Activated naive CD8-positive, alpha-beta T cell treated with anti-CD3 and anti-CD28 coated beads for 36 hours (primary cell): ENCODE measurements around the gene TRMO. TPM values are rescaled to one million over a fixed set of nuclear protein-coding genes. Genes with fewer than 3 reads are reported as not detected.
A peak's percentile ranks its signal among the peaks of the same experiment; 100 is the strongest.

ENCODE experiments used
- DNase-seq: peaks from one replicate; pipeline ENCODE4 v3.0.0; 2021
- H3K27ac Mint-ChIP-seq: one replicate; pipeline ENCODE4 v1.8.0; 2022; ENCODE audit warnings: mild to moderate bottlenecking, moderate library complexity, mixed read lengths
- H3K27me3 Mint-ChIP-seq: one replicate; pipeline ENCODE4 v1.8.0; 2022; ENCODE audit warnings: mild to moderate bottlenecking, mixed read lengths
- H3K36me3 Mint-ChIP-seq: one replicate; pipeline ENCODE4 v1.8.0; 2021; ENCODE audit warnings: mild to moderate bottlenecking, mixed read lengths
- H3K4me1 Mint-ChIP-seq: one replicate; pipeline ENCODE4 v1.8.0; 2021; ENCODE audit warnings: mixed read lengths
- H3K4me3 Mint-ChIP-seq: one replicate; pipeline ENCODE4 v1.8.0; 2022; ENCODE audit warnings: mild to moderate bottlenecking, moderate library complexity, mixed read lengths
- H3K9me3 Mint-ChIP-seq: one replicate; pipeline ENCODE4 v1.8.0; 2022; ENCODE audit warnings: mixed read lengths
- total RNA-seq, 2 experiments: library from RNA; stranded (reverse); gene quantifications; one replicate each; pipeline ENCODE4 v1.2.3, GENCODE V29; 2021

The TRMO gene
- total RNA-seq, 2 experiments from 2014 or later: 17.7 to 18.1 TPM

DNA sequence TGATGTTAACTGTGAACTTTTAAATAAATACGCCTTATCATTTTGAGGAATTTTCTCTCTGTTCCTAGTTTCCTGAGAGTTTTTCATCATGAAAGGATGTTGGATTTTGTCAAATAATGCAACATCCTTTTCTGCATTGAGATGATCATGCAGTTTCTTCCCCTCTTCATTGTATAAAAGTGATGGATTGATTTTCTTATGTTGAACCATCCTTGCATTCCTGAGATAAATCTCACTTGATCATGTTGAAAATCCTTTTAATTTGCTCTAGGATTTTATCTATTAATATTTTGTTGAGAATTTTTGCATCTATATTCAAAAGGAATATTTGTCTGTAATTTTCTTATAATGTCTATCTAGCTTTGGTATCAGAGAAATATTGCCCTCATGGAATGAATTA lies 56.0 kb downstream of the TRMO start:
- Mint-ChIP-seq H3K27me3 (peaks cover 51% of the 10 kb centered on the region), H3K9me3 (peaks cover 26% of the 10 kb centered on the region), H3K36me3 (peaks cover 9% of the 10 kb centered on the region), H3K4me1 (no peaks in the 10 kb centered on the region), H3K4me3 (no peak overlapping the region), H3K27ac (no peak overlapping the region)
- DNase-seq: no peak

- H3K9me3 Mint-ChIP-seq: peaks cover 26% of the 10 kb centered on the region
- H3K27me3 Mint-ChIP-seq: peaks cover 64% of the 10 kb centered on the region
- no peak overlapping the region for H3K4me3 Mint-ChIP-seq
- H3K27ac Mint-ChIP-seq: no peak overlapping the region
- DNase-seq: no peak
- H3K36me3 Mint-ChIP-seq: peaks cover 9% of the 10 kb centered on the region
- no peaks in the 10 kb centered on the region for H3K4me1 Mint-ChIP-seq
Observed at GRCh38 chr9:97864396-97864795, 57.9 kb downstream of the TRMO start.

DNA sequence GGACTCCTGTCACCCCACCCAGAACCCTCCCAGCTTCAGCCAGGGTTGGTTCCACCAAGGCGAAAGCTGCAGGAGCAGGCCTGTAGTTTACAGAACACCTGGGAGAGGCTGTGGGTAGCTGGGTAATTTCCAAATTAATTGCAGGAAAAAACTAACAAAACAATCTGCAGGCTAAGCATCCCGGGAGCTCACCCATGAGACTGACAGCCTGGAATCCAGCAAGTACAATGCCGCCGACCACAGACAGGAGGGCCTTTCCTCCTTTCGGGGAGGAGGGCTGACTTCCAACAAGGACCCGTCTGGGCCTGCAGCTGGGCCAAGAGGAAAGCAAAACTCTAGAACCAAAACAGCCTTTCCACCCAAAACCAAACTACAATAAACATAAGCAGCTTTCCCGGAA lies 59.0 kb downstream of the TRMO start:
- Mint-ChIP-seq H3K9me3 (peaks cover 26% of the 10 kb centered on the region), H3K4me3 (no peak overlapping the region), H3K4me1 (peaks cover 2% of the 10 kb centered on the region), H3K36me3 (peaks cover 9% of the 10 kb centered on the region), H3K27me3 (peaks cover 72% of the 10 kb centered on the region), H3K27ac (no peak overlapping the region)
- no peak for DNase-seq

DNA sequence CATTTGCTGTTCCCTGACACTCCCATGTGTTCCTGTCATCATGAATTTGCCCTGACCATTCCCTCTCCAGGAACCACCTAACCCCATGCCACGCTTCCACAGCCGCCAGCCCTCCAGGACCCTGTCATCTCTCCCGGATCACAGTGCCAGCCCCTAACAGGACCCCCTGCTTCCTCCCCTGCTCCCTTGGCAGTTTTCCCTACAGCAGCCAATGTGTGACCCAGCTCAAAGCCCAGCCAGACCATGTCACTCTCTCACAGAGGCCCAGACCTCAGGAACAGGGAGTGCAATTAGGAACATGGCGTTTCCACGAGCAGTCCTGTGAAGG lies 61.2 kb downstream of the TRMO start:
- Mint-ChIP-seq H3K36me3 (no peaks in the 10 kb centered on the region), H3K4me1 (peaks cover 11% of the 10 kb centered on the region), H3K4me3 (no peak overlapping the region), H3K27ac (no peak overlapping the region), H3K27me3 (peaks cover 84% of the 10 kb centered on the region), H3K9me3 (peaks cover 14% of the 10 kb centered on the region)
- no peak for DNase-seq

- Mint-ChIP-seq H3K9me3 (peaks cover 9% of the 10 kb centered on the region), H3K4me1 (peaks cover 11% of the 10 kb centered on the region), H3K27ac (no peak overlapping the region), H3K4me3 (no peak overlapping the region), H3K36me3 (no peaks in the 10 kb centered on the region), H3K27me3 (peaks cover 87% of the 10 kb centered on the region)
- no peak for DNase-seq
Observed at GRCh38 chr9:97860451-97861147, 61.7 kb downstream of the TRMO start.

- H3K4me1 Mint-ChIP-seq: peaks cover 15% of the 10 kb centered on the region
- peaks cover 84% of the 10 kb centered on the region for H3K27me3 Mint-ChIP-seq
- H3K9me3 Mint-ChIP-seq: no peaks in the 10 kb centered on the region
- no peaks in the 10 kb centered on the region for H3K36me3 Mint-ChIP-seq
- H3K4me3 Mint-ChIP-seq: no peak overlapping the region
- DNase-seq: no peak
- H3K27ac Mint-ChIP-seq: no peak overlapping the region
Observed at GRCh38 chr9:97859346-97859745, 63.0 kb downstream of the TRMO start.

GRCh38 chr9:97858826-97859225 lies 63.5 kb downstream of the TRMO start:
- Mint-ChIP-seq H3K27ac (no peak overlapping the region), H3K27me3 (peaks cover 83% of the 10 kb centered on the region), H3K4me1 (peaks cover 15% of the 10 kb centered on the region), H3K9me3 (no peaks in the 10 kb centered on the region), H3K4me3 (no peak overlapping the region), H3K36me3 (no peaks in the 10 kb centered on the region)
- DNase-seq: no peak

DNA sequence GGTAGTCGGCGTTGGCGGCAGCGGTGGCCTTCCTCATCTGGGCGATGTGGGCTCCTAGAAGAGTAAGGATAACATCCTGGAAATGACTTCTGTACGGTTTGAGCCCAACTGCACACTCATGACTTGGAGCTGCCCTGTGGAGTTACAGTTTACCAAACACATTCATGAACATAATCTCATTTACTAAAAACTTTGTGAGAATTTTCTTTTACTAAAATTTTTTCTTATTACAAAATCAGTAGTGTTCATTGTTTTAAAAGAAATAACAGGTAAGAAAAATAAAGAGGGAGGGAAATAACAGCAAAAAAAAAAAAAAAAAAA lies 63.9 kb downstream of the TRMO start:
- Mint-ChIP-seq H3K36me3 (no peaks in the 10 kb centered on the region), H3K27me3 (peaks cover 83% of the 10 kb centered on the region), H3K9me3 (no peaks in the 10 kb centered on the region)

GRCh38 chr9:97857606-97858392 lies 64.5 kb downstream of the TRMO start:
- Mint-ChIP-seq H3K27me3 (peaks cover 87% of the 10 kb centered on the region), H3K9me3 (no peaks in the 10 kb centered on the region), H3K27ac (no peak overlapping the region), H3K4me1 (peaks cover 15% of the 10 kb centered on the region), H3K36me3 (no peaks in the 10 kb centered on the region), H3K4me3 (no peak overlapping the region)
- no peak for DNase-seq

More for the DNA sequence above, 63.9 kb downstream of the TRMO start:
- Mint-ChIP-seq H3K4me3 (no peak overlapping the region), H3K4me1 (peaks cover 15% of the 10 kb centered on the region), H3K27ac (no peak overlapping the region)
- no peak for DNase-seq

DNA sequence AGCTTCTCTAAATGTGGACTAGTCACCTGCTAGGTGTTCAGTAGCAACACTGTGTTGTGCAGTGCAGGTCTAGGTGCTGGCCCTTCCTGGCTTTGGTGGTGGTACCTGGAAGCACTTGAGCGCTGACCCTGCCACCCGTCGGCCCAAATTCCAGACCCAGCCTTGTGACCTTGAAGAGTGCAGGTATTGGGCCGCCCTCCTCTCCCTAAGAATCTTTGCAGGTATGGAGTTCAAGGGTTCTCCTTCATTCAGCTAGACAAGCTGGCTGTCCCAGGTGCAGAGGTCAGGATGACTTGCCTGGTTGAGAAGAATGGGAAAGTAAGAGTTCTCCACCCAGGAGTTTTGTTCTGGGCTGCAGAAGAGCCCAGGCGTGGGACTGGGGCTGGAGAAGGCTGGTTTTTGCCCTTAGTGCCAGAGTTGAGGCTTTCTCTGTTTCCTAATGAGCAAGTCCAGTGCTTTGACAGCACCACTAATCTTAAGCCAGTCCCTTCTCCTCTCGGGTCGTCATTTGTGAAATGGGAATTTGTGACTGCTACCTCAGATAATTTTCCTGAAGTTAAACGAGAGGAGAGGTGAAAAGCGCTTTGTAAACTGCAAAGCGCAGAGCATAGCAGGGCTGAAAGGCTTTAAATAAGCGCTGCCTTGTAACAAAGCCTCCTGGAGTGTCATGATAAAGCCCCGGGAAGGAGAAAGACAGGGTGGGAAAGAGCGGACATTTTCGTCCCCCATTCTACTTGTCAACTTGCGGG lies 65.3 kb downstream of the TRMO start:
- no peak overlapping the region for H3K4me3 Mint-ChIP-seq
- no peak overlapping the region for H3K27ac Mint-ChIP-seq
- H3K4me1 Mint-ChIP-seq: peaks cover 18% of the 10 kb centered on the region
- peaks cover 91% of the 10 kb centered on the region for H3K27me3 Mint-ChIP-seq
- DNase-seq: no peak
- no peaks in the 10 kb centered on the region for H3K9me3 Mint-ChIP-seq
- no peaks in the 10 kb centered on the region for H3K36me3 Mint-ChIP-seq

- Mint-ChIP-seq H3K4me3 (no peak overlapping the region), H3K9me3 (no peaks in the 10 kb centered on the region), H3K36me3 (no peaks in the 10 kb centered on the region), H3K4me1 (peaks cover 18% of the 10 kb centered on the region), H3K27me3 (peaks cover 91% of the 10 kb centered on the region), H3K27ac (no peak overlapping the region)
- no peak for DNase-seq
Observed at GRCh38 chr9:97855899-97856298, 66.4 kb downstream of the TRMO start.

DNA sequence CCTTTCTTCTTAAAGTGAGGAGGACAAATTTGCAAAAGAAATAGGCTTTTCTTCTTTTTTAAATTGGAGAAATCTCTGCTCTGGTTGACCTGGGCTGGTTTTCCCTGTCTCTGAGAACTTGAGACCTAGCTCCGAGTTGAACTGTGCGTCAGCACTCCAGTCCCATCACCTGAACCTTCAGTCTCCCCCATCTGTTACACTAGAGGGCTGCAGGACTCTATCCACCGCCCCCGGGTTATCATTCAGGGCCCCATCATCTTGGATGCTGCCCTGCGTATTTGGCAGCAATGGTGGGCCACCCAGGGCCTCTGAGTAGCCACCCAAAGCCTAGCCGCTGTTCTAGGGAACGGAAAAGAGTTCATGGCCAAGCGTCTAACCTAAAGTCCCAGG lies 66.8 kb downstream of the TRMO start:
- no peak overlapping the region for H3K27ac Mint-ChIP-seq
- peaks cover 91% of the 10 kb centered on the region for H3K27me3 Mint-ChIP-seq
- H3K4me3 Mint-ChIP-seq: peak overlapping the region; percentile 42
- H3K4me1 Mint-ChIP-seq: peaks cover 18% of the 10 kb centered on the region
- H3K36me3 Mint-ChIP-seq: no peaks in the 10 kb centered on the region
- H3K9me3 Mint-ChIP-seq: no peaks in the 10 kb centered on the region
- no peak for DNase-seq

GRCh38 chr9:97854696-97855485 lies 67.4 kb downstream of the TRMO start:
- no peak for DNase-seq
- no peaks in the 10 kb centered on the region for H3K9me3 Mint-ChIP-seq
- peaks cover 91% of the 10 kb centered on the region for H3K27me3 Mint-ChIP-seq
- H3K4me1 Mint-ChIP-seq: peaks cover 18% of the 10 kb centered on the region
- H3K27ac Mint-ChIP-seq: no peak overlapping the region
- H3K36me3 Mint-ChIP-seq: no peaks in the 10 kb centered on the region
- peak overlapping the region; percentile 42 for H3K4me3 Mint-ChIP-seq
